ENCODE data around the gene LRRC8C.

The LRRC8C gene

GRCh38 chr1:89666640-89667039 lies 33.7 kb downstream of the LRRC8C start:
- no peak overlapping the region for H3K4me3 ChIP-seq (ENCODE audit: low read length)
- TF ChIP-seq ZNF274 (IDR thresholded peaks at IDR 0.05; ENCODE audit: low read depth, low read length), result no peak

GRCh38 chr1:89667691-89668090 lies 34.8 kb downstream of the LRRC8C start:
- H3K4me3 ChIP-seq (ENCODE audit: low read length), result no peak overlapping the region
- no peak for TF ChIP-seq ZNF274 (IDR thresholded peaks at IDR 0.05; ENCODE audit: low read depth, low read length)

GRCh38 chr1:89668961-89669360 lies 36.0 kb downstream of the LRRC8C start:
- no peak overlapping the region for H3K4me3 ChIP-seq (ENCODE audit: low read length)
- TF ChIP-seq ZNF274 (IDR thresholded peaks at IDR 0.05; ENCODE audit: low read depth, low read length), result no peak

GRCh38 chr1:89669441-89669840 lies 36.5 kb downstream of the LRRC8C start:
- TF ChIP-seq ZNF274 (IDR thresholded peaks at IDR 0.05; ENCODE audit: low read depth, low read length), result no peak
- peak overlapping the region; percentile 41; the same call in 1 of the 2 replicates for H3K4me3 ChIP-seq (ENCODE audit: low read length)

GRCh38 chr1:89670163-89670562 lies 37.2 kb downstream of the LRRC8C start:
- no peak for TF ChIP-seq ZNF274 (IDR thresholded peaks at IDR 0.05; ENCODE audit: low read depth, low read length)
- H3K4me3 ChIP-seq (ENCODE audit: low read length), result peak overlapping the region; percentile 35; the same call in 1 of the 2 replicates

- peak overlapping the region; percentile 35; the same call in 1 of the 2 replicates for H3K4me3 ChIP-seq (ENCODE audit: low read length)
Measured at GRCh38 chr1:89670711-89671110, 37.8 kb downstream of the LRRC8C start.

GRCh38 chr1:89671775-89672488 lies 39.0 kb downstream of the LRRC8C start:
- TF ChIP-seq ZNF274 (IDR thresholded peaks at IDR 0.05; ENCODE audit: low read depth, low read length), result no peak
- no peak overlapping the region for H3K4me3 ChIP-seq (ENCODE audit: low read length)

More at GRCh38 chr1:89670711-89671110, 37.8 kb downstream of the LRRC8C start:
- no peak for TF ChIP-seq ZNF274 (IDR thresholded peaks at IDR 0.05; ENCODE audit: low read depth, low read length)

GRCh38 chr1:89672489-89673183 lies 39.7 kb downstream of the LRRC8C start:
- no peak for TF ChIP-seq ZNF274 (IDR thresholded peaks at IDR 0.05; ENCODE audit: low read depth, low read length)
- no peak overlapping the region for H3K4me3 ChIP-seq (ENCODE audit: low read length)

GRCh38 chr1:89673251-89673650 lies 40.3 kb downstream of the LRRC8C start:
- no peak overlapping the region for H3K4me3 ChIP-seq (ENCODE audit: low read length)
- TF ChIP-seq ZNF274 (IDR thresholded peaks at IDR 0.05; ENCODE audit: low read depth, low read length), result no peak

- no peak for TF ChIP-seq ZNF274 (IDR thresholded peaks at IDR 0.05; ENCODE audit: low read depth, low read length)
- H3K4me3 ChIP-seq (ENCODE audit: low read length), result no peak overlapping the region
Measured at GRCh38 chr1:89675677-89676076, 42.8 kb downstream of the LRRC8C start.

- no peak overlapping the region for H3K4me3 ChIP-seq (ENCODE audit: low read length)
- TF ChIP-seq ZNF274 (IDR thresholded peaks at IDR 0.05; ENCODE audit: low read depth, low read length), result no peak
Measured at GRCh38 chr1:89681045-89681729, 48.3 kb downstream of the LRRC8C start.

GRCh38 chr1:89682611-89683010 lies 49.7 kb downstream of the LRRC8C start:
- no peak overlapping the region for H3K4me3 ChIP-seq (ENCODE audit: low read length)
- TF ChIP-seq ZNF274 (IDR thresholded peaks at IDR 0.05; ENCODE audit: low read depth, low read length), result no peak

- TF ChIP-seq ZNF274 (IDR thresholded peaks at IDR 0.05; ENCODE audit: low read depth, low read length), result no peak
- H3K4me3 ChIP-seq (ENCODE audit: low read length), result no peak overlapping the region
Measured at GRCh38 chr1:89685461-89685860, 52.5 kb downstream of the LRRC8C start.

GRCh38 chr1:89686520-89686919 lies 53.6 kb downstream of the LRRC8C start:
- H3K4me3 ChIP-seq (ENCODE audit: low read length), result no peak overlapping the region
- no peak for TF ChIP-seq ZNF274 (IDR thresholded peaks at IDR 0.05; ENCODE audit: low read depth, low read length)

GRCh38 chr1:89687254-89687653 lies 54.3 kb downstream of the LRRC8C start:
- no peak for TF ChIP-seq ZNF274 (IDR thresholded peaks at IDR 0.05; ENCODE audit: low read depth, low read length)
- no peak overlapping the region for H3K4me3 ChIP-seq (ENCODE audit: low read length)
